Endothelial cell of umbilical vein (primary cell): Measurements from ENCODE around the gene RFX1. TPM values are rescaled to one million over a fixed set of nuclear protein-coding genes. Genes with fewer than 3 reads are reported as not detected.

Experiments
- BruUV-seq: library from RNA; stranded (reverse); fragments of 400-500 nt; replicated peaks from 2 replicates; lab custom pipeline; 2021; lab: Mats Ljungman, UMichigan
- CTCF ChIA-PET: fragments of 300-600, 350-600 bp; sonication (Branson Sonifier 250); formaldehyde crosslinking; loops from one replicate; lab custom pipeline; 2021; ENCODE audit warnings: antibody characterized with exemption, inconsistent platforms; lab: Charles Lee
- POLR2A ChIA-PET: fragments of 300-600, 350-600 bp; sonication (Branson Sonifier 250); formaldehyde crosslinking; loops from one replicate; lab custom pipeline; 2021; ENCODE audit warnings: antibody characterized with exemption, inconsistent platforms; lab: Charles Lee
- DNase-seq: peaks from one replicate; pipeline ENCODE4 v3.0.0-alpha.2; 2011; ENCODE audit warnings: low read depth, low spot score
- FAIRE-seq: peaks from 2 replicates; lab custom pipeline; 2011; peaks lifted over from hg19 to GRCh38; lab: Jason Lieb, UNC
- H2AFZ ChIP-seq: 2 replicates; pipeline ENCODE4 v1.6.0; 2012; ENCODE audit warnings: low read depth, low read length, control low read depth, inconsistent platforms
- H3K27ac ChIP-seq: 2 replicates; pipeline ENCODE4 v1.5.1; 2011; ENCODE audit warnings: low read depth, mild to moderate bottlenecking, control low read depth, low read length, moderate library complexity; ENCODE audit not compliant: insufficient read depth
- H3K27me3 ChIP-seq, 2 experiments: 2 replicates each; pipeline versions ENCODE4 v1.6.0 to v1.6.1; 2011; ENCODE audit warnings: low read length in 2 of 2, mixed read lengths in 1 of 2; ENCODE audit not compliant: control insufficient read depth in 2 of 2, insufficient read depth in 2 of 2
- H3K36me3 ChIP-seq, 2 experiments: 2 replicates in 1 of 2; 3 replicates in 1 of 2; pipeline ENCODE4 v1.5.1; 2011; ENCODE audit warnings: low read length in 2 of 2, mild to moderate bottlenecking in 1 of 2, moderate library complexity in 1 of 2; ENCODE audit not compliant: control insufficient read depth in 2 of 2, insufficient read depth in 2 of 2; ENCODE audit errors: extremely low read depth in 1 of 2
- H3K4me1 ChIP-seq: 3 replicates; pipeline ENCODE4 v1.5.1; 2011; ENCODE audit warnings: mild to moderate bottlenecking, low read length; ENCODE audit not compliant: control insufficient read depth, insufficient read depth; ENCODE audit errors: extremely low read depth
- H3K4me2 ChIP-seq: 2 replicates; pipeline ENCODE4 v1.6.1; 2011; ENCODE audit warnings: low read length, control low read depth, mixed read lengths; ENCODE audit not compliant: insufficient read depth
- H3K4me3 ChIP-seq, 3 experiments: fragments of 200-600 bp in 1 of 3; sonication (generic), shearing (Covaris generic) in 1 of 3; replicated peaks in 1 of 3; 2 replicates each; pipeline ENCODE4 v1.5.1; 2011 to 2016; ENCODE audit warnings: control low read depth in 3 of 3, low read length in 3 of 3, mild to moderate bottlenecking in 2 of 3, inconsistent platforms in 1 of 3, low read depth in 1 of 3, moderate library complexity in 1 of 3; ENCODE audit not compliant: insufficient read depth in 1 of 3
- H3K79me2 ChIP-seq: 2 replicates; pipeline ENCODE4 v1.6.0; 2012; ENCODE audit warnings: low read length, inconsistent platforms; ENCODE audit not compliant: control insufficient read depth, insufficient read depth
- H3K9ac ChIP-seq: replicated peaks from 2 replicates; pipeline ENCODE3; 2011; ENCODE audit warnings: low read length, control low read depth; ENCODE audit not compliant: insufficient read depth; ENCODE audit errors: extremely low read depth
- H3K9me1 ChIP-seq: replicated peaks from 3 replicates; pipeline ENCODE4 v1.6.0; 2011; ENCODE audit warnings: mild to moderate bottlenecking, low read length; ENCODE audit not compliant: control insufficient read depth, insufficient read depth; ENCODE audit errors: extremely low read depth
- H3K9me3 ChIP-seq: replicated peaks from 2 replicates; pipeline ENCODE4 v1.5.1; 2012; ENCODE audit warnings: low read length, inconsistent platforms; ENCODE audit not compliant: control insufficient read depth, insufficient read depth
- H4K20me1 ChIP-seq: replicated peaks from 2 replicates; pipeline ENCODE3; 2011; ENCODE audit warnings: mild to moderate bottlenecking, low read length; ENCODE audit not compliant: control insufficient read depth, insufficient read depth; ENCODE audit errors: extremely low read depth
- CTCF ChIP-seq, 2 donors: IDR thresholded peaks; 1 replicate in 1 of 2; 2 replicates in 1 of 2; pipeline ENCODE4 v1.5.1; 2011; ENCODE audit warnings: low read length in 2 of 2, mild to moderate bottlenecking in 2 of 2, moderate library complexity in 2 of 2, control low read depth in 1 of 2, inconsistent platforms in 1 of 2, low read depth in 1 of 2; ENCODE audit not compliant: insufficient read depth in 1 of 2; ENCODE audit errors: extremely low read depth in 1 of 2
- EZH2 ChIP-seq: IDR thresholded peaks from 2 replicates; pipeline ENCODE4 v1.6.1; 2012; ENCODE audit warnings: borderline replicate concordance, low read depth, mild to moderate bottlenecking, moderate library complexity, low read length, inconsistent platforms; ENCODE audit not compliant: severe bottlenecking
- FOS ChIP-seq: IDR thresholded peaks from 2 replicates; pipeline ENCODE4 v1.6.1; 2011; ENCODE audit warnings: mild to moderate bottlenecking, low read length, moderate library complexity, borderline replicate concordance; ENCODE audit not compliant: insufficient read depth
- GATA2 ChIP-seq: IDR thresholded peaks from 2 replicates; pipeline ENCODE4 v1.7.0; 2011; ENCODE audit warnings: low read depth, mild to moderate bottlenecking, moderate library complexity, mixed read lengths, low read length; ENCODE audit not compliant: insufficient read length, insufficient read depth
- JUN ChIP-seq: IDR thresholded peaks from 2 replicates; pipeline ENCODE4 v1.6.1; 2011; ENCODE audit warnings: borderline replicate concordance, low read depth; ENCODE audit not compliant: insufficient read length, insufficient read depth
- MYC ChIP-seq: IDR thresholded peaks from one replicate; pipeline ENCODE4 v1.6.1; 2011; ENCODE audit warnings: mild to moderate bottlenecking, low read depth, low read length
- POLR2A ChIP-seq: IDR thresholded peaks from 2 replicates; pipeline ENCODE4 v1.6.1; 2012; ENCODE audit warnings: low read depth, mild to moderate bottlenecking, control low read depth, low read length
- POLR2AphosphoS5 ChIP-seq: IDR thresholded peaks from 2 replicates; pipeline ENCODE4 v1.6.1; 2012; ENCODE audit warnings: low read depth, mild to moderate bottlenecking, control low read depth, low read length, moderate library complexity; ENCODE audit not compliant: insufficient read depth
- dilution Hi-C: fragments of 300-500 bp; cut with MboI; formaldehyde crosslinking; loops from one replicate; pipeline ENCODE4 v1.15.0; 2019; ENCODE audit warnings: low sequenced_read_pairs; ENCODE audit not compliant: extremely low pct_ligation_motif_present
- intact Hi-C: fragments of 100-400 bp; cut with micrococcal nuclease; formaldehyde crosslinking; loops from one replicate; pipeline ENCODE4 v1.10.0; 2022
- polyA plus RNA-seq, 4 experiments: library from polyadenylated mRNA; depleted of rRNA in 3 of 4; stranded (reverse) in 3 of 4; unstranded in 1 of 4; fragments of >200 nt; gene quantifications; 2 replicates each; pipeline versions ENCODE4 v1.2.1 to v1.2.3, GENCODE V29; 2011 to 2012; ENCODE audit warnings: missing spikeins in 1 of 4
- total RNA-seq: library from RNA; stranded (reverse); gene quantifications from 2 replicates; pipeline ENCODE4 v1.2.3, GENCODE V29; 2021
- TF ChIP-seq, protein P1 (sequence below): IDR thresholded peaks from 2 replicates; pipeline ENCODE4 v1.6.1; 2011; ENCODE audit not compliant: insufficient read depth, insufficient read length

The RFX1 gene
- total and polyA plus RNA-seq, 2 donors (not counting 3 experiments of a cell fraction or from before 2014, with no cell fraction given): 2.3 to 14.7 TPM

- no peak for DNase-seq
- H3K4me3 ChIP-seq: no peak overlapping the region
- no peaks in the 10 kb centered on the region for H3K79me2 ChIP-seq
- dilution Hi-C loops: no loop called here
- no peak overlapping the region for H2AFZ ChIP-seq
- H3K36me3 ChIP-seq: no peaks in the 10 kb centered on the region
- H3K27me3 ChIP-seq: peaks cover 6 to 8% of the 10 kb centered on the region in 2 experiments
- no peak overlapping the region for H3K4me2 ChIP-seq
- no peak overlapping the region for H3K9ac ChIP-seq
- FAIRE-seq: no peak
- BruUV-seq: no TSS peak
- intact Hi-C loops: loop anchor here (5.0 kb wide), 1 partner anchor 172 kb away; no protein-coding TSS in a partner anchor
- TF ChIP-seq EZH2: no peak
- no peak for TF ChIP-seq JUN
- TF ChIP-seq FOS: no peak
- TF ChIP-seq GATA2: no peak
- TF ChIP-seq POLR2A: no peak
- no peak for TF ChIP-seq CTCF (IDR thresholded peaks at IDR 0.05; ENCODE audit: extremely low read depth in 1 of 2, insufficient read depth in 1 of 2, low read depth in 1 of 2, low read length in 2 of 2)
- no peak for TF ChIP-seq POLR2AphosphoS5
- TF ChIP-seq, protein P1, sequence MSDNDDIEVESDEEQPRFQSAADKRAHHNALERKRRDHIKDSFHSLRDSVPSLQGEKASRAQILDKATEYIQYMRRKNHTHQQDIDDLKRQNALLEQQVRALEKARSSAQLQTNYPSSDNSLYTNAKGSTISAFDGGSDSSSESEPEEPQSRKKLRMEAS: no peak
- TF ChIP-seq MYC: no peak
- ChIA-PET CTCF (interaction anchor here (1.0 to 1.1 kb wide), 2 partner anchors 12 to 17 kb away, joined by 4 to 7 read pairs; partner anchors contain the start of gene MISP3), POLR2A (no interaction called here)
- no peaks in the 10 kb centered on the region for H3K9me3 ChIP-seq
- no peaks in the 10 kb centered on the region for H4K20me1 ChIP-seq
- H3K9me1 ChIP-seq: no peaks in the 10 kb centered on the region
- no peak overlapping the region for H3K27ac ChIP-seq
- no peaks in the 10 kb centered on the region for H3K4me1 ChIP-seq
Measured at GRCh38 chr19:14054721-14055120, 48.6 kb upstream of the RFX1 start.
